Right cardiac atrium (tissue), 5 donors: ENCODE measurements around the gene PROM2. TPM values are rescaled to one million over a fixed set of nuclear protein-coding genes. Genes with fewer than 3 reads are reported as not detected.
"Not testable (repeated sequence)": the region's sequence is repeated elsewhere in the genome, so short reads cannot be mapped to it uniquely, and the experiment has no call there.

Source experiments
- ATAC-seq, 2 donors: fragments of 200-7000 bp; cut with Tn5 transposase; one replicate each; pipeline versions ENCODE4 v1.8.0 to v1.9.1; 2020; ENCODE audit warnings: moderate library complexity in 2 of 2, mild to moderate bottlenecking in 1 of 2
- DNase-seq, 3 donors: peaks; one replicate each; pipeline ENCODE4 v3.0.0-alpha.2; 2020
- H3K27ac ChIP-seq: one replicate; pipeline ENCODE4 v1.5.1; 2013; ENCODE audit warnings: mild to moderate bottlenecking, low read length, control low read depth, moderate library complexity
- H3K27me3 ChIP-seq: one replicate; pipeline ENCODE4 v1.6.1; 2013; ENCODE audit not compliant: control insufficient read depth, insufficient read depth
- H3K4me1 ChIP-seq: one replicate; pipeline ENCODE4 v1.6.1; 2013; ENCODE audit warnings: low read length; ENCODE audit not compliant: control insufficient read depth, insufficient read depth
- H3K4me3 ChIP-seq: one replicate; pipeline ENCODE4 v1.5.1; 2013; ENCODE audit warnings: low read length, control low read depth
- H3K9me3 ChIP-seq: one replicate; pipeline ENCODE4 v1.6.1; 2013; ENCODE audit warnings: low read length; ENCODE audit not compliant: control insufficient read depth
- WGBS: extraction: QIAGEN DNeasy Blood & Tissue Kit; methylation state at CpG from one replicate; pipeline ENCODE4 v1.1.7; 2013; 5-methylcytosine and 5-hydroxymethylcytosine counted together
- intact Hi-C, 4 donors: fragments of 100-400 bp; cut with DNase I; formaldehyde crosslinking; loops; one replicate each; pipeline versions ENCODE4 v1.11.0 to v1.14.0; 2022 to 2023
- long read RNA-seq, 4 donors: library from polyadenylated mRNA; unstranded; transcript quantifications; one replicate each; pipeline ENCODE4 v2.0.0, GENCODE V29; 2020 to 2021
- polyA plus RNA-seq: library from polyadenylated mRNA; stranded (reverse); fragments of 200-250 nt; gene quantifications from one replicate; pipeline ENCODE4 v1.2.3, GENCODE V29; 2013
- total RNA-seq, 4 donors: library from RNA; stranded (reverse); fragmentation: NEBNext Ultra II Directional; extraction: Animal tissue kit (Norgen Biotek cat#: 25700); gene quantifications; one replicate each; pipeline ENCODE4 v1.2.1, GENCODE V29; 2021
- donor health status: healthy with polysubstance abuse.
- donor health status: DM: no; HTN: yes; CAD: no.
- donor health status: DM: no; HTN: no; CAD: no.
- donor health status: DM: no; HTN: yes; CAD: no; lungs with severe emphysema.
- donor health status: DM: yes; HTN: yes; CAD: no.

PROM2 gene, protein sequence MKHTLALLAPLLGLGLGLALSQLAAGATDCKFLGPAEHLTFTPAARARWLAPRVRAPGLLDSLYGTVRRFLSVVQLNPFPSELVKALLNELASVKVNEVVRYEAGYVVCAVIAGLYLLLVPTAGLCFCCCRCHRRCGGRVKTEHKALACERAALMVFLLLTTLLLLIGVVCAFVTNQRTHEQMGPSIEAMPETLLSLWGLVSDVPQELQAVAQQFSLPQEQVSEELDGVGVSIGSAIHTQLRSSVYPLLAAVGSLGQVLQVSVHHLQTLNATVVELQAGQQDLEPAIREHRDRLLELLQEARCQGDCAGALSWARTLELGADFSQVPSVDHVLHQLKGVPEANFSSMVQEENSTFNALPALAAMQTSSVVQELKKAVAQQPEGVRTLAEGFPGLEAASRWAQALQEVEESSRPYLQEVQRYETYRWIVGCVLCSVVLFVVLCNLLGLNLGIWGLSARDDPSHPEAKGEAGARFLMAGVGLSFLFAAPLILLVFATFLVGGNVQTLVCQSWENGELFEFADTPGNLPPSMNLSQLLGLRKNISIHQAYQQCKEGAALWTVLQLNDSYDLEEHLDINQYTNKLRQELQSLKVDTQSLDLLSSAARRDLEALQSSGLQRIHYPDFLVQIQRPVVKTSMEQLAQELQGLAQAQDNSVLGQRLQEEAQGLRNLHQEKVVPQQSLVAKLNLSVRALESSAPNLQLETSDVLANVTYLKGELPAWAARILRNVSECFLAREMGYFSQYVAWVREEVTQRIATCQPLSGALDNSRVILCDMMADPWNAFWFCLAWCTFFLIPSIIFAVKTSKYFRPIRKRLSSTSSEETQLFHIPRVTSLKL
- total RNA-seq (1 to 10 TPM in 3 of 4 donors, under 1 TPM in 1; 0.66 to 1.6 (median 1.3) TPM), polyA plus RNA-seq (0.79 TPM)
- long read RNA-seq, donor 1, partial matches to known transcripts: 0 of 1 reads
- long read RNA-seq, donor 1, other reads (novel, unspliced or antisense): 1 of 1 reads
- long read RNA-seq, donor 2, partial matches to known transcripts: 0 of 1 reads
- long read RNA-seq, donor 2, other reads (novel, unspliced or antisense): 1 of 1 reads
- long read RNA-seq, donor 3, partial matches to known transcripts: 0 of 1 reads
- long read RNA-seq, donor 3, other reads (novel, unspliced or antisense): 1 of 1 reads
- long read RNA-seq, donor 4: 0 reads

GRCh38 chr2:95274291-95275150, at the start of gene PROM2:
TSS of gene PROM2 (plus strand) at chr2:95274449. CDS start at chr2:95274586, 137 bp downstream.
- ATAC-seq (peak in 1 of 2 donors; percentile 38), DNase-seq (peak in 1 of 3 donors; percentile 44)
- H3K27ac ChIP-seq: no peak within 1 kb of the TSS
- no peak within 1 kb of the TSS for H3K4me3 ChIP-seq
- H3K9me3 ChIP-seq: no peaks in the 10 kb centered on the region
- intact Hi-C loops: no loop called here
- no peaks in the 10 kb centered on the region for H3K4me1 ChIP-seq
- no peaks in the 10 kb centered on the region for H3K27me3 ChIP-seq
- 75% methylated on average over 17 of the region's 17 CpGs for WGBS

GRCh38 chr2:95225658-95226057, 48.6 kb upstream of the PROM2 start:
- Histone ChIP-seq H3K9me3 (peaks cover 6% of the 10 kb centered on the region), H3K27me3 (no peaks in the 10 kb centered on the region), H3K4me3 (no peak overlapping the region), H3K4me1 (no peaks in the 10 kb centered on the region), H3K27ac (no peak overlapping the region)
- intact Hi-C loops: no loop called here
- ATAC-seq (no peak), DNase-seq (no peak)

DNA sequence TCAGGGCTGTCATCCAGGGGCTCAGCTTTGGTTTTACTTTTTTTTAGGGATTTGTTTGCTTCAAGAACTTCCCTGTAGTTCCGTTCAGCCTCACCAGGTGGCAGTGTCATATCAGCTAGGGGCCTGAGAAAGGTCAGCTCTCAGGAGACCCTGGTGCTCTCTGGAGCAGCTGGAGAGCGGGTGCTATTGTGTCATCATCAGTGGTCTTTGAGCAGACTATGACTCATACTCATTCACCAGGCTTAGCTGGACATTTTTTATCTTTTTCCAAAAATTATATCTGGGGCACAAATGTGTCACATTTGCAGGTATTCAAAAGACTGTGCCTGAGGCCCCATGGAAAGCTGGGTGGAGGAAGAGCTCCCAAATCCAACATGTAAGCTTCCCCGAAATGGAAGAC, 42.5 kb upstream of the PROM2 start:
- H3K27me3 ChIP-seq: no peaks in the 10 kb centered on the region
- 56% methylated on average over 3 of the region's 3 CpGs for WGBS
- no peak overlapping the region for H3K4me3 ChIP-seq
- intact Hi-C loops: no loop called here
- H3K27ac ChIP-seq: no peak overlapping the region
- DNase-seq (peak in 1 of 3 donors; percentile 51), ATAC-seq (no peak)
- no peaks in the 10 kb centered on the region for H3K4me1 ChIP-seq
- no peaks in the 10 kb centered on the region for H3K9me3 ChIP-seq

- H3K9me3 ChIP-seq: no peaks in the 10 kb centered on the region
Measured at GRCh38 chr2:95232232-95232631, 42.0 kb upstream of the PROM2 start.

DNA sequence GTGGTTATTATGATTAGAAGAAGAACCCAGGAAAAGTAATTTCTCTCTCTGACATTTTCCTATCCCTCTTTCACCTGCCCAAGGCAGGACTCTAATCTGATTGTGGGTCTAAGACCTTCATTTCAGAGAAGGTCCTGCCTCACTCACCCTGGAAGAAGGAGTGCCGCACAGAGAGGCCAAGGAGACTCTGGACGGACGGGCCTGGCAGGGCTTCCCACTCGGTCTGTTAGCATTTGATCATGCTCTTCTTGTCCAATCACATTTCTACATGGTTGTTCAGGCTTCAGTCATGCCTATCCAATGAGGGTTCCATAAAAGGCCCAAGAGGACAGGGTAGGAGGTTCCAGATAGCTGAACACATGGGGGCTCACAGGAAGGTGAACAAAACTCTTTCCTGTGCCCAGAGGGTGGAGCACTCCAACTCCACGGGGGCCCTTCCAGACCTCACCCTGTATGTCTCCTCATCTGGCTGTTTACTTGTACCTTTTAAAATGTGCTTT, 39.9 kb upstream of the PROM2 start:
- intact Hi-C loops: no loop called here
- Histone ChIP-seq H3K4me1 (no peaks in the 10 kb centered on the region), H3K27me3 (no peaks in the 10 kb centered on the region), H3K27ac (no peak overlapping the region), H3K9me3 (no peaks in the 10 kb centered on the region), H3K4me3 (no peak overlapping the region)
- ATAC-seq: no peak
- DNase-seq: no peak
- 89% methylated on average over 5 of the region's 5 CpGs for WGBS

More at GRCh38 chr2:95232232-95232631, 42.0 kb upstream of the PROM2 start:
- Histone ChIP-seq H3K27ac (no peak overlapping the region), H3K27me3 (no peaks in the 10 kb centered on the region), H3K4me3 (no peak overlapping the region), H3K4me1 (no peaks in the 10 kb centered on the region)
- ATAC-seq: no peak
- 86% methylated on average over 1 of the region's 1 CpG for WGBS
- intact Hi-C loops: no loop called here
- no peak for DNase-seq

DNA sequence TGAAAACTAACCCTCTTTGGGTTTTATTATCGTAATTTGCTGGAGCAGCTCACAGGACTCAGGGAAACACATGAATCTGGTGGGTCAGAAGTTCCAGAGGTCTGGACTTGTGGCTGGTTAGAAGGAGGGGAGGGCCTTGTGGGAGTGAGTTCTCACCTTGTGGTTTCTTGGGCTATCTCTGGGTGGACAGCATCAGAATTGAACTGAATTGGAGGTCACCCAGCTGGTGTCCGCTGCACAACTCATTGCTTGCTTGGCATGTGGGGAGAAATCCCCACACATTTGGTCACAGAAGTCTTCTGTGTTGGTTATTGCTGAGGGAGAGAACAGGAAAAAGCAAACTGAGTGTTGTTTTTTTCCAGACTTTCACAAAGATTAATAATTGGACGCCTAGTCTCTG, 39.4 kb upstream of the PROM2 start:
- H3K4me1 ChIP-seq: no peaks in the 10 kb centered on the region
- intact Hi-C loops: no loop called here
- H3K27me3 ChIP-seq: no peaks in the 10 kb centered on the region
- WGBS: 95% methylated on average over 3 of the region's 3 CpGs
- DNase-seq (no peak), ATAC-seq (no peak)
- no peak overlapping the region for H3K27ac ChIP-seq
- H3K9me3 ChIP-seq: no peaks in the 10 kb centered on the region
- no peak overlapping the region for H3K4me3 ChIP-seq

- DNase-seq (no peak), ATAC-seq (no peak)
- no peak overlapping the region for H3K27ac ChIP-seq
- H3K4me1 ChIP-seq: no peaks in the 10 kb centered on the region
- intact Hi-C loops: no loop called here
- no peaks in the 10 kb centered on the region for H3K27me3 ChIP-seq
- H3K4me3 ChIP-seq: no peak overlapping the region
- no peaks in the 10 kb centered on the region for H3K9me3 ChIP-seq
Measured at GRCh38 chr2:95238131-95238530, 36.1 kb upstream of the PROM2 start.

GRCh38 chr2:95240091-95240490, 34.2 kb upstream of the PROM2 start:
- no peak overlapping the region for H3K27ac ChIP-seq
- intact Hi-C loops: no loop called here
- no peak overlapping the region for H3K4me3 ChIP-seq
- 95% methylated on average over 5 of the region's 5 CpGs for WGBS
- ATAC-seq (no peak), DNase-seq (no peak)
- H3K27me3 ChIP-seq: no peaks in the 10 kb centered on the region
- H3K4me1 ChIP-seq: no peaks in the 10 kb centered on the region
- H3K9me3 ChIP-seq: no peaks in the 10 kb centered on the region

DNA sequence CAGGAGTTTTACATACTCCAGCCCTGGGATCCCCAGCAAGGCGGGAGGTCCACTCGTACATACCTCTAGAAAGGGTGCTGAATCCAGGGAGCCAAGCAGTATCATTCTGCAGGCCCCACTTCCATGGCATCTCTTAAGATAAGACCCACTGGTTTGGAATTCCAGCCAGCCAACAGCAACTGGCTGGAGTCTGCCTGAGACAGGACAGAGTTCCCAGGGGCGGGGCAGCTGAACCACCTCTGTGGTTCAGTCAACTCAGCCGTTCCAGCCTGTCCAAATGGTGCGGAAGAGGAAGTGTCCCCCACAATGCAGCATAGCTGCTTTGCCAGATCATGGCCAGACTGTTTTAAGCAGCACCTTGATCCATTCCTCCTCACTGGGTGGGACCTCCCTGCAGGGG, 33.7 kb upstream of the PROM2 start:
- no peak overlapping the region for H3K4me3 ChIP-seq
- no peak for DNase-seq
- H3K27me3 ChIP-seq: no peaks in the 10 kb centered on the region
- H3K27ac ChIP-seq: no peak overlapping the region
- H3K4me1 ChIP-seq: no peaks in the 10 kb centered on the region
- ATAC-seq: no peak
- no peaks in the 10 kb centered on the region for H3K9me3 ChIP-seq
- 94% methylated on average over 5 of the region's 5 CpGs for WGBS
- intact Hi-C loops: no loop called here

DNA sequence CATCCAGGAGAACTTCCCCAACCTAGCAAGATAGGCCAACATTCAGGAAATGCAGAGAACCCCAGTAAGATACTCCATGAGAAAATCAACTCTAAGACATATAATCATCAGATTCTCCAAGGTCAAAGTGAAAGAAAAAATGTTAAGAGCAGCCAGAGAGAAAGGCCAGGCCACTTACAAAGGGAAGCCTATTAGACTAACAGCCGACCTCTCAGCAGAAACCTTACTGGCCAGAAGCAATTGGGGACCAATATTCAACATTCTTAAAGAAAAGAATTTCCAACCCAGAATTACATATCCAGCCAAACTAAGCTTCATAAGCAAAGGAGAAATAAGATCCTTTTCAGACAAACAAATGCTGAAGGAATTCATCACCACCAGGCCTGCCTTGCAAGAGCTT, 32.2 kb upstream of the PROM2 start:
- 94% methylated on average over 1 of the region's 1 CpG for WGBS
- H3K4me1 ChIP-seq, H3K27ac ChIP-seq, DNase-seq, H3K4me3 ChIP-seq, H3K27me3 ChIP-seq, intact Hi-C loops, ATAC-seq, H3K9me3 ChIP-seq: not testable (repeated sequence)
